GM12891 (cell line): ENCODE data around the gene MED13L.

Experiments used
- PAX5 ChIP-seq: IDR thresholded peaks from 2 replicates; pipeline ENCODE4 v1.6.1; 2011; ENCODE audit warnings: low read length, moderate library complexity, mild to moderate bottlenecking; ENCODE audit not compliant: insufficient read depth, severe bottlenecking
- POLR2A ChIP-seq: IDR thresholded peaks from 2 replicates; pipeline ENCODE4 v1.6.1; 2011; ENCODE audit warnings: low read depth, low read length, control low read depth
- POLR2AphosphoS5 ChIP-seq: IDR thresholded peaks from 2 replicates; pipeline ENCODE4 v1.6.1; 2011; ENCODE audit warnings: low read depth, low read length, control low read depth
- TAF1 ChIP-seq: IDR thresholded peaks from 2 replicates; pipeline ENCODE4 v1.6.1; 2011; ENCODE audit warnings: low read depth, low read length, control low read depth

GRCh38 chr12:115983226-115983798 is 294.2 kb downstream of the MED13L start:
- TF ChIP-seq TAF1: no peak
- no peak for TF ChIP-seq POLR2A
- TF ChIP-seq POLR2AphosphoS5: no peak
- TF ChIP-seq PAX5: no peak
